Measurements from ENCODE around the gene MSI2.

DNA sequence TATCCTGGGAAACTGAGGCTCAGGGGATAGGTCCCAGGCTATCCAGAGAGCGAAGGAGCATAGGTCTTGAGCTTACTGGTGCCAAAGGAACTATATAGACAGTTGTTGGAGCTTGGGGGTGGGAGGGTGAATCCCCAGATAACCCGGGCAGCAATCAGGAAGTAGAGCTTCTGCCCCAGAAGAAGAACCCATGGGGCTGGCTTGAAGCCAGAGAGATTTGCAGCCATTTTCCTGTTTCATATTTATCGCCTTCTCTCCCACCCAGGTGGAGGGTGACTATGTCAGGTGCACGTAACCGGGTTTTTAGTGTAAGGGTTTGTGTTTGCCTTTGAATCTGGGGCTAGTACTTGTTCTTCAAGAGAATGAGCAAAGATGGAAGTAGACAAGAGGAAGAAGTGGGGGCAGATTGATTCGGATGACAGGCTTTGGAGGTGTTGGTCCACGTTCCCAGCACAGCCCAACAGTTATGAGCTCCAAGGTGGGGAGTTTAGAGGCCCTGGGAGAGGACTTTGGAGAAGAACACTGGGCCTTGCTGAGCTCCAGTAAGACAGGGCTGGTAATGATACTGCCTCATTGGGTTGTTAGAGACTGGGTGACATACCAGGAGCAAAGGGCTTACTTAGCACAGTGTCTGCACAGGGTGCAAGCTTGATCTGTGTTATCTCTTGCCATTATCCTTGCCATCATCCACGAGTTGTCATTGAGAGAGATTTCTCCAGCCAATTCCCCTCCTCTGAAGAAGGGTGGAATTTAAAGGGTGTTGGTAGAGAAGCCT lies 343.1 kb downstream of the MSI2 start:
- TF ChIP-seq, protein P1, sequence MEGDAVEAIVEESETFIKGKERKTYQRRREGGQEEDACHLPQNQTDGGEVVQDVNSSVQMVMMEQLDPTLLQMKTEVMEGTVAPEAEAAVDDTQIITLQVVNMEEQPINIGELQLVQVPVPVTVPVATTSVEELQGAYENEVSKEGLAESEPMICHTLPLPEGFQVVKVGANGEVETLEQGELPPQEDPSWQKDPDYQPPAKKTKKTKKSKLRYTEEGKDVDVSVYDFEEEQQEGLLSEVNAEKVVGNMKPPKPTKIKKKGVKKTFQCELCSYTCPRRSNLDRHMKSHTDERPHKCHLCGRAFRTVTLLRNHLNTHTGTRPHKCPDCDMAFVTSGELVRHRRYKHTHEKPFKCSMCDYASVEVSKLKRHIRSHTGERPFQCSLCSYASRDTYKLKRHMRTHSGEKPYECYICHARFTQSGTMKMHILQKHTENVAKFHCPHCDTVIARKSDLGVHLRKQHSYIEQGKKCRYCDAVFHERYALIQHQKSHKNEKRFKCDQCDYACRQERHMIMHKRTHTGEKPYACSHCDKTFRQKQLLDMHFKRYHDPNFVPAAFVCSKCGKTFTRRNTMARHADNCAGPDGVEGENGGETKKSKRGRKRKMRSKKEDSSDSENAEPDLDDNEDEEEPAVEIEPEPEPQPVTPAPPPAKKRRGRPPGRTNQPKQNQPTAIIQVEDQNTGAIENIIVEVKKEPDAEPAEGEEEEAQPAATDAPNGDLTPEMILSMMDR (IDR thresholded peaks at IDR 0.05) = no peak
- TF ChIP-seq POLR2A (IDR thresholded peaks at IDR 0.05) = no peak

All from thyroid gland (tissue), 4 donors.